Nephron progenitor cell (in vitro differentiated cells): ENCODE data around the gene OR2A1.
"Not testable (repeated sequence)": the region's sequence is repeated elsewhere in the genome, so short reads cannot be mapped to it uniquely, and the experiment has no call there.

Source experiments
- DNase-seq: peaks from one replicate; pipeline ENCODE4 v3.0.0; 2021
- H3K27ac Mint-ChIP-seq: 2 replicates; pipeline ENCODE4 v1.8.0; 2021; ENCODE audit warnings: mild to moderate bottlenecking, moderate library complexity, mixed read lengths
- H3K27me3 Mint-ChIP-seq: 2 replicates; pipeline ENCODE4 v1.8.0; 2021; ENCODE audit warnings: mild to moderate bottlenecking, low read depth, mixed read lengths; ENCODE audit not compliant: poor library complexity
- H3K36me3 Mint-ChIP-seq: 2 replicates; pipeline ENCODE4 v1.8.0; 2021; ENCODE audit warnings: low read depth, mixed read lengths
- H3K4me1 Mint-ChIP-seq: 2 replicates; pipeline ENCODE4 v1.8.0; 2021; ENCODE audit warnings: mixed read lengths
- H3K4me3 Mint-ChIP-seq: 2 replicates; pipeline ENCODE4 v1.8.0; 2021; ENCODE audit warnings: mild to moderate bottlenecking, moderate library complexity, mixed read lengths
- H3K9me3 Mint-ChIP-seq: 2 replicates; pipeline ENCODE4 v1.8.0; 2021; ENCODE audit warnings: mild to moderate bottlenecking, moderate library complexity, mixed read lengths

The OR2A1 gene

DNA sequence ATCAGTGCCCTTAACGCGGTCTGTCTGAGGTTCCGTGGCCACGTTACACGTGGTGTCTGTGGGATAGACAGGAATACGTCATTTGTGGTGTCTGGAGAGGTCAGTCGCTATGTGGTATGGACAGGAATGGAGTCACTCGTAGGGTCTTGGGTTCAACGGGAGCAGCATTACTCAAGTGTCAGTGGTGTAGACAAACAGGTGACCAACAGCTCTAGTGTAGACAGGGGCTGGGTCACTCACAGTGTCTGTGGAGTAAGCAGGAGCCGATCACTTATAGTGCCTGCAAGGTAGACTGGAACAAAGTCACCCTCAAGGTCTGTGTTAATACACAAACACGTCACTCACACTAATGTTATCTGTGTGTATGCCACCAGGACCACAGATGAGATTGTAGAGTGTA is 44.6 kb downstream of the OR2A1 start:
- H3K9me3 Mint-ChIP-seq, H3K27me3 Mint-ChIP-seq, H3K36me3 Mint-ChIP-seq, H3K27ac Mint-ChIP-seq, DNase-seq, H3K4me3 Mint-ChIP-seq: not testable (repeated sequence)
- peaks cover 15% of the 10 kb centered on the region for H3K4me1 Mint-ChIP-seq

GRCh38 chr7:144362061-144362460 is 49.8 kb downstream of the OR2A1 start:
- H3K9me3 Mint-ChIP-seq, DNase-seq, H3K27ac Mint-ChIP-seq, H3K36me3 Mint-ChIP-seq, H3K27me3 Mint-ChIP-seq, H3K4me3 Mint-ChIP-seq, H3K4me1 Mint-ChIP-seq: not testable (repeated sequence)

DNA sequence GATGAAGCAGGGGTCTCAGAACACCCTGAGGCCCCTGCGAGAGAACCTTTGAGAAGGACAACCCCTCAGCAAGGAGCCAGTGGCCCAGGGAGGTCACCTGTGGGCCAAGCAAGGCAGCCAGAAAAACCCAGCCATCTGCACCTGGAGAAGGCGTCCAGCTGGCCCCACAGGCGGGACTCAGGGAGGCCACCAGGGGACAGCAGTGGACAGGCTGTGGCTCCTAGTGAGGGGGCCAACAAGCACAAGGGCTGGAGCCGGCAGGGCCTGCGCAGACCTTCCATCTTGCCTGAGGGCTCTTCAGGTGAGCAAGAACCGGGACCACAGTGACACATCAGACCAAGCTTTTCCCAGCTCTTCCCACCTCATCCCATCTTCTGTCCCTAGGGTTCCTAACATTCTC is 53.3 kb downstream of the OR2A1 start:
- H3K9me3 Mint-ChIP-seq, H3K27ac Mint-ChIP-seq, H3K4me3 Mint-ChIP-seq, H3K4me1 Mint-ChIP-seq, H3K36me3 Mint-ChIP-seq, H3K27me3 Mint-ChIP-seq, DNase-seq: not testable (repeated sequence)

GRCh38 chr7:144367250-144367649 is 55.0 kb downstream of the OR2A1 start:
- not testable (repeated sequence) for H3K9me3 Mint-ChIP-seq, H3K36me3 Mint-ChIP-seq, H3K4me3 Mint-ChIP-seq, DNase-seq, H3K27me3 Mint-ChIP-seq, H3K4me1 Mint-ChIP-seq, H3K27ac Mint-ChIP-seq

DNA sequence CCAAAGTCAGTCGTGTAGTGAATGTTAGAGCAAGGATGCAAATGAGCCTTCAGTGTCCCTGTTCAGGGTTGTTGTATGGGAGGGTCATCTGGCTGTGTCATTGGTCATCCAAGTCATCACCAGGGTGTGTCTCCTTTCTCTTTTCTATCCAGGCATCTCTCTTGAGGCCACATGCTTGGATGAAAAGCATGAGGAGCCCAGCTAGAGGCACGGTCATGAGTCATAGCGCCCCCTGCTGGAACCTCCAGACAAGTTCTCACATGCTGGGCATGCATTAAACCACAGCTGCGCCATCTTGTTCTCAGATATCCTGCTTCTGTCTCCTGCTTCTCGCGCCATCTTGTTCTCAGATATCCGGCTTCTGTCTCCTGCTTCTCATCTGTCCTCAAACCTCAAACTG is 57.0 kb downstream of the OR2A1 start:
- not testable (repeated sequence) for H3K27ac Mint-ChIP-seq, H3K4me3 Mint-ChIP-seq, H3K9me3 Mint-ChIP-seq, H3K27me3 Mint-ChIP-seq, DNase-seq, H3K36me3 Mint-ChIP-seq, H3K4me1 Mint-ChIP-seq
